DMS53 (cell line): ENCODE data around the gene LMF1.

Experiments
- DNase-seq: peaks from one replicate; lab custom pipeline; 2025; lab: John Stamatoyannopoulos, UW

Gene LMF1

DNA sequence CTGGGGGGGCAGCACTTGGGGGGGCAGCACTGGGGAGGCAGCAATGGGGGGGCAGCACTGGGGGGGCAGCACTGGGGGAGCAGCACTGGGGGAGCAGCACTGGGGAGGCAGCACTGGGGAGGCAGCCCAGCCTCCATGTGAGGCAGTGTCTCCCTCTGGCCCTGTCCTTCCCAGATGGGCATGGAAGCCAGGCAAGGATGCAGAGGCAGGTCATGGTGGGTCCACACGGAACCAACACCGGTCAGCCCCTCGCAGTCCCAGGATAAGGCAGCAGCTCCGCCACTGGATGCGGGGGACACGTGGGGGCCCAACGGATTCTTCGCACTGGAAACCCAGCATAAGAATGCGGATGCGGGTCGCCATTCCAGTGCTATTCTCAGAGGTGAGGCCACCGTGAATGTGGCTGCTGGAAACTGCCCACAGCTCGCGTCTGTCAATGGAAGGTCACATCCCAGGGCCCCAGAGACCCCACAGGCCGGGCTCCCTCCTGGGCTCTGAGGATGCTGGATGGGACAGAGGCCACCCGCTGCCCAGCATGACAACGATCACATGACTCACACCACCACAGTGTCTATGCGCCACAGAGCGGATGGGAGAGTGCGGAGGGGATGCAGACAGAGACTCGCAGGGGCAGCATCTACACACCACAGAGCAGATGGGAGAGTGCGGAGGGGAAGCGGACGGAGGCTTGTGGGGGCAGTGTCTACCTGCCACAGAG lies 59.0 kb downstream of the LMF1 start:
- no peak for DNase-seq

DNA sequence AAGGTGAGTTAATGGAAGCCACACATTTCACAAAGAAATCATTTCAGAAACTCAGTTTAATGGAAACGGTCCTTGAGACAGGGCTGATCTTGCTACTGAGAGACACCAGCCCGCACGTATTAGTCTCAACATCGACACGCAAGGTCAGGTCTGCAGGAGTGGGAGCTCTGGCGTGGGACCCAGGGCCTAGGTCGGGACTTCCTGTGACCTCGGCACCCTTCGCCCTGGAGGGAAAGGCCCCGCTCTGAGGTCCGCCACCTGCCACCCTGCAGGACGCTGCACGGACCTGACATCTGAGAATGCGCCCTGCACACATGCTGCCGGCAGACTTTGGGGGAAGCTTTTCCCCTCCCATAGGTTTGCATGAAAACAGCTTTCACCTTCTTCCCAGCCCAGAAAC lies 59.7 kb downstream of the LMF1 start:
- no peak for DNase-seq

DNA sequence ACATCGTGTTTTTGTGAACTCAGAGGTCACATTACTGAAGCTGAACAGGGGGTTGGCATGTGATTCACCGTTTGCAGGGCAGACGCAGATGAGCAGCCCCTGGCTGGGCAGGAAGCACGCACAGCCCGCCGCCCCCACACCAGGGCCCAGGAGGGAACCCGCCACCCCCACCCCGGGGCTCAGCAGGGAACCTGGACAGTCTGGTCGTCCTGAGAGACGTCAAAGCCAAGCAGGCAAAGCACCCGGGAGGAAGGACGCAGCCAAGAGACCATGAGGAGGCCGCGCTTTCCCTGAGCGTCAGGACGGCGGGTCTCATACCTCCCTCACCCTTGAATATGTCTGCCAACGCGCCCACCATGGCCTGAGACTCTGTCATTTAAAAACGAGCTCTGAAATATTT lies 60.6 kb downstream of the LMF1 start:
- DNase-seq = no peak

DNA sequence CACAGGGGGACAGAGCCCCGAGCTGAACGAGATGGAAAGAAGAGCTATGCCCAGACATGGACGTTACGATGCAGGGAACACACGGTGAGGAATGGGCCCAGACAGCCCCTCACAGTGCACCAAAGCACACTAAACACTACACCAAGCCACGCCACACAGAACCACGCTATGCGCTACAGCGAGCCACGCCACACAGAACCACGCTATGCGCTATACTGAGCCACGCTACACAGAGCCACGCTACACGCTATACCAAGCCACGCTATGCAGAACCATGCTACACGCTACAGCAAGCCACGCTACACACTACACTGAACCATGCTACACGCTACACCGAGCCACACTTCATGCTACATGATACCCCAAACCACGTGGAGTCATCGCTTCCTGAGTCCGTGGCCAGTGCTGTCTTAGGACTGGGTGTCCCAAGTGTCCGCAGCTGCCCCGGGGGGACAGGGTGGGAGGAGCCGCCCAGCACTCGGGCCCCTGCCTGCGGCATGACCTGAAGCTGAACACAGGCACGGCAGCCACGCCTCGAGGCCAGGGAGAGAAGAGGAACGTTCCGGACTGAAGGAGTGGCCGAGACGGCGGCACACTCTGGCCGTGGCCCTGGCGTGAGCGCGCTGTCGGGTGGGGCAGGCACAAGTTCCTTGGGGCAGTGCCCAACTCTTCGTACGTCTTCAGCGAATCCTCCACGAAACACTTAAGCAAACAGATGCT lies 61.3 kb downstream of the LMF1 start:
- no peak for DNase-seq

DNA sequence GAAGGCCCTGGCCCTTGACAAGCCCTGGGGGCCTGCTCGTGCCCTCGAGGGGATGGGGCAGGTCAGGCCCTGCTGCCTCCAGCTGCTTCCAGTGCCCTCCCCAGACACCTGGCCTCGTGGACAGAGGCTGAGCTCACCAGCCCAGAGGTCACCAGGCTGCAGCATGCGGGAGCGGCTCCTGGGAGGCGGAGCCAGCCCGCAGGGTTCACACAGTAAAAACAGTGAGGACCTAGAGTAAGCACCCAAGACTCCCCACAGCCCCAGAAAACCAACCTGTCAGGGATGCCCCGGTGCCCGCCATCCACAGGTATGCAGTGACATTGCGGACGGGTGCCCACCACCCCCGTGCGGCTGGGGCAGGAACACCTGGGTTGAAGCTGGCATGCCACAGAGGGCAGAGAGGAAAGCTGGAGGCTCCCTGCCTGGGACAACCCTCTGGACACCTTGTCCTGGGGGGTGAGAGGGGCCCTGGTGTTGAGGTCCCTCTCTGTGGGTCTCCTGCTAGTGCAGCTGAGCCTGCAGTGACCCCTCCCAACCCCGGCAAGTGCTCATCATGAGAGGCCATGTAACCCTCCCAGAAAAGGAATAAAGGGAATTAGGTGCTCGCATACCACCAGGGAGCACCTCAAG lies 62.1 kb downstream of the LMF1 start:
- DNase-seq = no peak

DNA sequence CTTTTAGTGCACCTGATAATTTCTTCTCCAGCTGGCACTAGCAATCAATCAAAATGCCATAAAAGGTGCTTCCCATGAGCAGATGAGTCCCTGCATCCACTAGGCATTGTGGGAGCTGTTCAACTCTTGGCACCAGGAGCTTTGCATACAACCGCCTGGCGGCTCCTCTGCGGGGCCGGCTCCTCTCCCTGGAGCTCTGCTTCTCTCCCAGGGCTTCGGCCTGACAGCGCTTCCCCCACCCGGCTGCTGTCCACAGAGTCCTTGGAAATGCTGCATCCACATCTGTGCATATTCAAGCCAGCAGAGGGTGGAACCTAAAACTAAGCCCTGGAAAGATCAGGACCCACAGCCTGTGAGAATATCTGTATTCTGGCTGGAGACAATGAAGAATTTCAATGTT lies 62.9 kb downstream of the LMF1 start:
- DNase-seq = no peak

DNA sequence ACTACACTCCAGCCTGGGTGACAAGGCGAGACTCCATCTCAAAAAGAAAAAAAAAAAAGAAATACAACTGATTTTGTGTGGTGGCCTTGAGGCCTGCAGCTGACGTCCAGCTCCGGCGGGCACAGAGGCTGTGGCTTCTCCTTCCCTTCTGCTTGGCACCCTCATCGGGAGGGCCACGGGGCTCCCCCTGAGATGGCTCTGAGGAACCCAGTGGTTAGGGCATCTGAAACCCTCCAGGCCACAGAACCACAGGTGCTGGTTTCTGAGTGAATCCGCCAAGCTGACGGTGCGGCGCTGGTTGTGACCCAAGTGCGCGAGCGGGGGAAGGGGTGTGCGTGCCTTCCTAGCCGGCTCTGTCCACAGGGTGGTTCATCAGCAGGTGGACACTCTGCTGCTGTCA lies 63.4 kb downstream of the LMF1 start:
- no peak for DNase-seq

DNA sequence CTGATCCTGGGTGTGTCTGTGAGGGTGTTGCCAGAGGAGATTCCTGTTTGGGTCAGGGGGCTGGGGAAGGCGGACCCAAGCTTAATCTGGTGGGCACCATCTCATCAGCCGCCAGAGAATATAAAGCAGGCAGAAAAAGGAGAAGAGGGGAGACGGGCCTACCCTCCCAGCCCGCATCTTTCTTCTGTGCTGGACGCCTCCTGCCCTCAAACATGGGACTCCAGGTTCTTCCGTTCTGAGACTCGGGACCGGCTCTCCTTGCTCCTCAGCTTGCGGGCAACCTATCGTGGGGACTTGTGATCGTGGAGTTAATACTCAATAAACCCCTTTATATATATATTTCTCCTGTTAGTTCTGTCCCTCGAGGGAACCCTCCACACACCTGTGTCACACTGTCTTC lies 64.5 kb downstream of the LMF1 start:
- DNase-seq = no peak

- no peak for DNase-seq
These were observed 68.8 kb downstream of the LMF1 start for GRCh38 chr16:901715-902601.

DNA sequence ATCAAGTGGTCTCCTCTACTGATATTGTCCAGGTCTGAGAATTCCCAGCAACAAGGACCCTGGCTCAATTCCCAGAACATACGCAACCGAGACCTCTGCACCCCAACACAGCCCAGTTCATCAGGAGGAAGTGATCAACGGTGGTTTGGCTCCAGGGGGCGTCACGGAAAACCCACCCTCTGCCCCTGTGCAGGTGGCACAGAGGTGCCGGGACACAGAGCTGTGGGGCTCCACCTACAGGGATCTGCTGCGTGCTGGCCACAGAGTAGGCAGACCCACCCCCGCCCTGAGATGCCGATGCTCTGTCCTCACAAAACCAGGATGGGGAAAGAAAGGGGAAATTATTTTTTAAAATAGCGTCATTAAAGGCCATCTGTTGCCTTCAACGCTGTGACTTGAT lies 69.6 kb downstream of the LMF1 start:
- no peak for DNase-seq

DNA sequence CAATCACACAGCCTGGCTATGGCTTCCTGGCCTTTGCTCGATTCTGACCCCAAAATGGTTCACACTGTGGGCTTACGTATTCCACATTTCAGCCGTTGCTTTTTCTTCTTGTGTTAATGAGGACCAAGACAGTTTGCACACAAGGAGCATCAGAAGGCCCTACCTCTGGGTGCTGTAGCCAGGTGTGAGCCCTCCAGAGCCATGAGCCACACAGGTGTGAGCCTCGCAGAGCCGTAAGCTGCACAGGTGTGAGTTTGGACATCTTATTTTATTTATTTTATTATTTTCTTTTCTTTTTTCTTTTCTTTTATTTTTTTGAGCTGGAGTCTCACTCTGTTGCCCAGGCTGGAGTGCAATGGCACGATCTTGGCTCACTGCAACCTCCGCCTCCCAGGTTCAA lies 70.6 kb downstream of the LMF1 start:
- no peak for DNase-seq

DNA sequence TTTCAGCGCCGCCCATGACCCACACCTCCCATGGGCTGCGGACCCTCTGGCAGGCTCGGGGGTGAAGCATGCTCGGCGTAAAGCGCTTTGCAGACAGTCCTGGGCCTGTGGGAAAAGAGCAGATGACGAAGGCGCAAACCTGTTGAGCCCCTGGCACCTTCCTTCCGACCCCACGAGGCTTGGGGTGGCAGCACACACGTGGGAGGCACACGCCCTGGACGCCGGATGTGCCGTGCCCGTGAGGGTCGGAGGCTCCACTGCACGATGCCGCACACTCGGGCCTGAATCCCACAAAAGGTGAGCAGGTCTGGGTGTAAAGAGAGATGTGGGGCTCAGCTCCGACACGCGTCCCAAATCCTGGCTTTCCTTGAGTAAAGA lies 71.1 kb downstream of the LMF1 start:
- no peak for DNase-seq

- no peak for DNase-seq
These were observed 71.8 kb downstream of the LMF1 start for GRCh38 chr16:898761-899682.

DNA sequence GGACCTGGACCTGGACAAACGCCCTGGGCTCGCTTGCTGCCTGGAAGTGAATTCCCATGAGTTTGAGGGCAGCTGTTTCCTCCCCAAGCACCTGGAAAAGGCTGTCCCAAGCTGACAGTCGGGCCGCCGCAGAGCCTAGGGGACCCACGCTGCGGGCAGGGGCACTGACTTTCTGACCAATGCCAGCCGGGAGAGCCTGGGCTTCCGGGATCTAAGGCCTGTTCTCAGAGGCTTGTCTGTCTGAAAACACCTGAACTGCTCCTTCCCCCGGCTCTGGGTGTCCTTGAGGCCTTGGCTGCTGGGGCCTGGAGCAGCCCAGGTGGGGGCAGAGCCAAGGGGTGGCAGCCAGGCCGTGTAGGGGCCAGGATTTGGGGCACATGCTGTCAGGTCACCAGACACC lies 72.6 kb downstream of the LMF1 start:
- no peak for DNase-seq

DNA sequence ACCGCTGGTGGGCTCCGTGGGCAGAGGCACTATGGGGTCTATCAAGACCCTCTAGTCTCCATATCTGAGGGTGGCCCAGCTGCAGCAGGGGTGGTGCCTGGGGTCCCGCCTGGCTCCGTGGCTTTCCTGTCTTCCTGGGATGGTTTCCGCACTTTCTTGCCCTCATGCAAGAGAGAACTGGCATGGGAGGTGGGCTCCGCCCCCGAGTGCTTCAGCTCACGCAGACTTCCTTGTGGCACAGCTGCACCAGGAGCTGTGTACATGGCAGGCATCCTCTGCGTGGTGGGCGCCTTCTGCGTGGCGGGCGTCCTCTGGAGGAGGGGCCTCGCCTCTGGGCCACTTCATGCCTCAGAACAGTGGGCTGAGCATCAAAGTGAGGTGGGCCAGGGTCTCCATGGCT lies 73.1 kb downstream of the LMF1 start:
- DNase-seq = no peak

DNA sequence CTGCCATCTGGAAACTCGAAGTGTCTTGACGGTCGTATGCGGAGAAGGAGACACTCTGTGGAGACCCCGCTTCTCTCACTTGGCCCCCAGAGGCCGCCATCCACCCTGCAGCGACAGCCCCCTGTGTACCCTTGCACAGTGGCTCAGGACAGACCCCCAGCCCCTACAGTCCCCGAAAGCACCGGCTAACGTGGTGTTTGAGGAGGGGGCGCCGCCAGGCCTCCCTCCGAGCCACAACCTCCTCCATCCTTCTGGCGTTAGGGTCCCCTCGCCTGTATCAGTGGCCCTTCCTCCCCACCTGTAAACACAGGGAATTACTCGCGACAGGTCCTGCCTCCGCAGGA lies 73.6 kb downstream of the LMF1 start:
- DNase-seq = no peak

DNA sequence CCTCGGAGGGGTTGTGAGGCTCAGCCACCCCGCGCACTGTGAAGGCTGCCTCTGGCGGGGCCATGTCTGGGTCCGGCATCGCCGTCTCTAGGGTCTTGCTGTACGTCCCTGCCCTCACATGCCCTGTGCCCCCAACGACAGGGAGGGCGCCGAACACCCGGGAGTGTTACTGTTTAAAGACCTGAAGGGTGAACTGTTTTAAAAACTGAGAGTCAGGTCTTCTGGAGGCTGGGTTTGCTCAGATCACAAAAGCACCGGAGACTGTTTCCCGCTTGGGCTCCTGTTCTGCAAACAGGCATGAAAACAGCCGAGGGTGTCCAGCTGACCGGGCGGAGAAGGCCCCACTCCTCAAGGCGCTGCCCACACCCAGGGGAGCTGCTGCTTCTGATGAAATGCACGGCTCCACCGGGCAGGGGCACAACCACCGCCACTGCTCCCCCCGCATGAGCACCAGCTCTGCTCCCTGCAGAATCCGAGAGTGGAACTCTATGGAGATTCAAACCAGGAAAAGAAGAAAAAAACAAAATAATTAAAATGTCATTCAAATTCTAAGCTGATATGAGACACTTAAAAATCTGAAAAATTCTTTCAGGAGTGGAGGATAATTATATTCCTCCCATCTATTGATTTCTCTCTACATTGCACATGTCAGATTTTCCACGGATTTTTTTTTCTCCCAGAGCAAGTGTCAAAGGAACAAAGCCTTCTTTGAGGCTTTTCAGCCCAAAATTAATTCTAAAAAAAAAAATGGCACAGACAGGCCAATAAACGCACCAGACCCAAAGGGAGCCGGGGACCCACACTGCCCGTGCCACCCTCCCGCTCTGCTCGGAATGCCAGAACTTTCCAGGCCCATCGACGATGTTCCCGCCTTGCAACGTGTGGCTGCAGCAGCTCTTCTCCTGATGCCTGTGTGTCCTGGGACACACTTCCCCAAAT lies 74.3 kb downstream of the LMF1 start:
- DNase-seq = no peak

DNA sequence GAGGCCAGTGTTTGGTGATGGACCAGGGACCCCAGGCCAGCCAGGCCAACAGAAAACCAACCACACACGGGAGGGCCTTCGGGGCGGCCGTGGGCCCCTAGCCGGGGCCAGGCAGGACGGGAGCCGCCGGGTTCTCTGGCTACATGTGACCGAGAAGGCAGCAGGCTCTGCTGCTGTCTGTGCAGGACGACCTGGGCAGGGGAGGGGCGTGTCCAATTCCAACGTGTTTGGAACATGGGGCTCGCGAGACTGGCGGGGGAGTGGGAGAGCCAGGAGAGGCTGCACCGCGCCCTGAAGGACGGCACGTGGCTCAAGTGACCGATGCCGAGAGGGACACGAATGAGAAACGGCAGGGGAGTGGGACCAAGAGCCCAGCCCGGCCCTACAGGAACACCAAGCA lies 75.4 kb downstream of the LMF1 start:
- DNase-seq = no peak

- DNase-seq = no peak
These were observed 75.9 kb downstream of the LMF1 start for GRCh38 chr16:894841-895240.

DNA sequence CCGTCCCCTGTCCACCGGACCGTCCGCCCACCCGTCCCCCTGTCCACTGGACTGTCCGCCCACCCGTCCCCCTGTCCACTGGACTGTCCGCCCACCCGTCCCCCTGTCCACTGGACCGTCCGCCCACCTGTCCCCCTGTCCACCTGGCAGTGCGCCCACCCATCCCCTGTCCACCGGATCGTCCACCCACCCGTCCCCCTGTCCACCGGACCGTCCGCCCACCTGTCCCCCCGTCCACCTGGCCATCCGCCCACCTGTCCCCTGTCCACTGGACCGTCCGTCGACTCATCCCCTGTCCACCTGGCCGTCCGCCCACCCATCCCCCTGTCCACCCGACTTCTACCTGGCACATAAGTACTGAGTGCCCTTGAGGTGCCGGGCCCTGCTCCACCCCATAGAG lies 76.6 kb downstream of the LMF1 start:
- no peak for DNase-seq
